Skeletal muscle tissue (tissue), 4 donors: Measurements from ENCODE around the gene DNAJC6. TPM values are rescaled to one million over a fixed set of nuclear protein-coding genes. Genes with fewer than 3 reads are reported as not detected.

ENCODE experiments used
- H3K27ac ChIP-seq: one replicate; pipeline ENCODE4 v1.7.0; 2013; ENCODE audit warnings: mild to moderate bottlenecking, low read depth, low read length, inconsistent platforms
- H3K27me3 ChIP-seq, 3 donors: one replicate each; pipeline ENCODE4 v1.7.0; 2013; ENCODE audit warnings: low read length in 3 of 3; ENCODE audit not compliant: control insufficient read depth in 3 of 3, insufficient read depth in 3 of 3
- H3K36me3 ChIP-seq, 3 donors: one replicate each; pipeline ENCODE4 v1.7.0; 2013; ENCODE audit warnings: low read length in 3 of 3; ENCODE audit not compliant: control insufficient read depth in 3 of 3, insufficient read depth in 3 of 3
- H3K4me1 ChIP-seq, 3 donors: one replicate each; pipeline ENCODE4 v1.7.0; 2013; ENCODE audit warnings: low read length in 3 of 3, mild to moderate bottlenecking in 3 of 3; ENCODE audit not compliant: control insufficient read depth in 3 of 3, insufficient read depth in 3 of 3
- H3K4me3 ChIP-seq, 3 donors: one replicate each; pipeline ENCODE4 v1.7.0; 2013; ENCODE audit warnings: low read length in 3 of 3
- H3K9ac ChIP-seq, 3 donors: one replicate each; pipeline ENCODE4 v1.7.0; 2013; ENCODE audit warnings: low read length in 3 of 3, mild to moderate bottlenecking in 3 of 3, moderate library complexity in 2 of 3, low read depth in 1 of 3
- H3K9me3 ChIP-seq, 3 donors: one replicate each; pipeline ENCODE4 v1.7.0; 2013; ENCODE audit warnings: low read length in 3 of 3; ENCODE audit not compliant: control insufficient read depth in 3 of 3
- total RNA-seq: library from RNA; depleted of rRNA; stranded (reverse); fragments of >200 nt; gene quantifications from one replicate; pipeline ENCODE4 v1.2.3, GENCODE V29; 2014
- donor health status: Osteomylitis.

Gene DNAJC6
- total RNA-seq, 1 donor from 2014 or later: 2.6 TPM

DNA sequence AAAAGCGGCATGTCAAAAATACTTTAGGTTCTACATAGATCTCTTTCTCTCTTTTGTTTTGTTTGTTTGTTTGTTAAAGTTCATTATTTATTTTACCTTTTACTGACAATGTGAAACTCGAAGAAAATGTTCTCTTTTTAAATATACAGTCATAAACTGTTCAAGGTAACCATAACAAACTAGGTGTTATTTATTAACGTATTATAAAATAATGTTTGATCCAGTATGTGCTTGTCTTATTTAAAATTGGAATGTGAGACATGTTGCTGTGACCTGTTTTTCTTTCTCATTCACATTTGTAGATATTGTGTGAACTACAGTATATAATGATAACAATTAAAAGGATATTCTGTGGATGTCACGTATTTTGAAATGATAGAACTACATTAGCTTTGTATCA, 105.2 kb downstream of the DNAJC6 start:
- no peaks in the 10 kb centered on the region for H3K9me3 ChIP-seq
- H3K27me3 ChIP-seq: no peaks in the 10 kb centered on the region
- H3K9ac ChIP-seq: no peak overlapping the region
- H3K4me1 ChIP-seq: peaks cover 0 to 4% (median 0%) of the 10 kb centered on the region in 3 donors
- H3K4me3 ChIP-seq: no peak overlapping the region
- H3K36me3 ChIP-seq: no peaks in the 10 kb centered on the region
- H3K27ac ChIP-seq: no peak overlapping the region

DNA sequence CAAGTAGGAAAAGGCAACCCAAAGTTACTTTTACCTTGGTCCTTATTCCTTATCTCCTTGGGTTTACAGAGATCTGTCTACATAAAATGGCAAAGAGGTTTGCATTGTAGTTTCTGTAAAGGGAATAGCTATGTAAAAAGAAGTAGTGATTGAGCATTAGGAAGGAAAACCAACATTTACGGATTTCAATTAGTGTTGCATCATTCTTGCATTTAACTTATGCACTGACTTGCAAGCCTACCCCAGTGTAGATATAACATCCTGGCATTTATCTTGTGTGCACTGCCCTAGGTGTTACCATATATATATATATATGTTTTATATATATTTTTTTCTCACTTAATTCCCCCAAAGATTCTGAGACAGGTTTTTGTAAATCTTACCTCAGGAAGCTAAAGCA, 107.4 kb downstream of the DNAJC6 start:
- H3K4me3 ChIP-seq: no peak overlapping the region

DNA sequence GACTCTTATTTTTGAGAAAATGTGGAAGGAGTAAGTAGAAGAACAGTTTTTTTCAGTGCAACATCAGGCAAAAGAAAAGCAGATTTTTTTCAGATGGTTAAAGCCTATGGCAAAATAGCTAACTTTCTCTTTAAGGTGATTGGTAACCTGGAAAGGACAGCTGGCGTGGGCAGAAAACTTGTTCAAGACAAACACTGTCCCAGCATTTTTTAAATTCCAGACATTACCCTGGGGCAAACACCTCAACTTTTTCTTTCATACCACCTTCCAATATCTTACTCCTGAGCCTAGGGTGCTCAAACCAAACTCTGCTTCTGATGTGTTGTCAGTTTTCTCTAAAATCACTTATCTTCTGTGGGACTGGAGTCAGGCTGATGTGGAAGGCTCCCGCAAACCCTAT, 108.4 kb downstream of the DNAJC6 start:
- H3K9me3 ChIP-seq: no peaks in the 10 kb centered on the region
- no peak overlapping the region for H3K9ac ChIP-seq
- H3K36me3 ChIP-seq: no peaks in the 10 kb centered on the region
- H3K4me3 ChIP-seq: no peak overlapping the region
- H3K27ac ChIP-seq: no peak overlapping the region
- H3K4me1 ChIP-seq: peaks cover 12 to 20% (median 16%) of the 10 kb centered on the region in 3 donors
- no peaks in the 10 kb centered on the region for H3K27me3 ChIP-seq

More for the DNA sequence above, 107.4 kb downstream of the DNAJC6 start:
- H3K4me1 ChIP-seq: peaks cover 3 to 10% (median 6%) of the 10 kb centered on the region in 3 donors
- H3K36me3 ChIP-seq: no peaks in the 10 kb centered on the region
- no peak overlapping the region for H3K27ac ChIP-seq
- no peak overlapping the region for H3K9ac ChIP-seq
- H3K27me3 ChIP-seq: no peaks in the 10 kb centered on the region
- H3K9me3 ChIP-seq: no peaks in the 10 kb centered on the region

DNA sequence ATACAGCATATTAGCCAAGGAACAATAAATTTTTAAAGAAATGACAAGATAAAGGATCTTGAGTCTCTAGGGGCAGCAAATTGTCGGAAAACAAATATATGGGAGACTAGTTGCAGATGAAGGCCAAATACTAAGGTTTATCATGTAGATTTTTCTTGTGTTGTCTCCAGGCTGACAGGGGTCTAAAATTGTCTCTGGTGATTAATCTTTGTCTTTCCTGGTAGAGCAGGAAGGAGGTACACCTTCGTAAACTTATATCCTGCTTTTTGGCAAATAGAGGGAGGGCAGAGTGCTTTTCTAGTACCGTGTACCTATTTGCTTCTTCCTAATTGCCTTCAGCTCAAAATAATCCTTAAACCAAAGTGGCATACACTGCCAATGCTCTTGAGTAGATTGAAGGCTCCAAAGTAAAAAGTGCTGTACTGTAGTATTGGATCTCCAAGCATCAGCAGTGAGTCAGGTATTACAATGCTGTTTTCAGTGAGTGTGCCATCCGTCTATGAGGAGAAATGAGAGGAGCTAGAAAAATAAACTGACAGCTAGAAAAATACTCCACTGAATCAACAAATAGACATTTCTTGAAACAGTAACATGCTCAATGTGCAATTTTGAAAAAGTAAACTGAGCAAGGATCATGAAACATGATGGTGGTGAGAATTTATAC, 109.3 kb downstream of the DNAJC6 start:
- Histone ChIP-seq H3K9me3 (no peaks in the 10 kb centered on the region), H3K36me3 (no peaks in the 10 kb centered on the region), H3K27ac (no peak overlapping the region), H3K4me3 (no peak overlapping the region), H3K4me1 (peaks cover 17 to 26% (median 23%) of the 10 kb centered on the region in 3 donors), H3K9ac (peak overlapping the region in 1 of 3 donors; percentile 43), H3K27me3 (no peaks in the 10 kb centered on the region)

DNA sequence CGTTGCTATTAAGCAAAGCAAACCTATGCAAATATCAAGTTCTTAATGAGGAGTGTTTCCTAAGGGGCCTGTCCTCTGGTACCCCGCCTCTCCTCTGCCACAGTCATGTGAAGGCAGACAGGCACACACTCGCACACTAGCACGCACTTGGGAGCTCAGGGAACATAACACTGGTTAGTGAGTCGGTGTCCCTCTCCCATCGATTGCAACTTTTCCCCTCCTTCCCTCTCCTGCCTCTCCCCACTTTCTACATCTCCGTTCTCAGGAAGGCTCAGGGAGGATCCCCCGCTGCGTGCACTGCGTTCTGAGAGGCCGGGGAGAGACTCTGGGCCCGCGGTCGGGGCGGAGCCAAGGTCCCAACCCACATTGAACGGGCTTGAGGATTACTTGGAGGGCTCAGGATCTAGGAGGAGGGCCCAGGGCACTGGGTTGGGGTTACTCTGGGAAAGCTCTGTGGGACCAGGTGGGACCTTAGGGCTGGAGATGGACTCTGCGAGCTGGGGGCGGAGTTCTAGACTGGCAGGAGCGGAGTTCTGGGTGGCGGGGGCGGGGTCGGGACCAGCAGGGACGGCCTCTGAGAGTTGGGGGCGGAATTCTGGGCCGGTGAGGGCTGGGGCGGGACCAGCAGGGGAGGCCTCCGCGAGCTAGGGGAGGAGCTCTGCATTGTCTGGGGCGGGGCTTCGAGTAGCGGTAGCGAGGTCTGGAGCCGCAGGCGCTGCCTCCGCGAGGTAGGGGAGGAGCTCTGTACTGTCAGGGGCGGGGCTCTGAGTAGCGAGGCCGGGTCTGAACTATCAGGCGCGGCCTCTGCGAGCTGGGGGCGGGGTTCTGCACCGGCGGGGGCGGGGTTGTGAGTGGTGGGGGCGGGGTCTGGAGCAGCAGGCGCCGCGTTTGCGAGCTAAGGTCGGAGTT, 110.6 kb downstream of the DNAJC6 start:
- H3K27me3 ChIP-seq: no peaks in the 10 kb centered on the region
- H3K9me3 ChIP-seq: no peaks in the 10 kb centered on the region
- H3K4me1 ChIP-seq: peaks cover 22 to 29% (median 23%) of the 10 kb centered on the region in 3 donors
- H3K9ac ChIP-seq: peak overlapping the region; percentile 84 to 89 (median 89)
- H3K4me3 ChIP-seq: peak overlapping the region; percentile 85 to 88 (median 85)
- H3K27ac ChIP-seq: peak overlapping the region; percentile 97
- no peaks in the 10 kb centered on the region for H3K36me3 ChIP-seq

DNA sequence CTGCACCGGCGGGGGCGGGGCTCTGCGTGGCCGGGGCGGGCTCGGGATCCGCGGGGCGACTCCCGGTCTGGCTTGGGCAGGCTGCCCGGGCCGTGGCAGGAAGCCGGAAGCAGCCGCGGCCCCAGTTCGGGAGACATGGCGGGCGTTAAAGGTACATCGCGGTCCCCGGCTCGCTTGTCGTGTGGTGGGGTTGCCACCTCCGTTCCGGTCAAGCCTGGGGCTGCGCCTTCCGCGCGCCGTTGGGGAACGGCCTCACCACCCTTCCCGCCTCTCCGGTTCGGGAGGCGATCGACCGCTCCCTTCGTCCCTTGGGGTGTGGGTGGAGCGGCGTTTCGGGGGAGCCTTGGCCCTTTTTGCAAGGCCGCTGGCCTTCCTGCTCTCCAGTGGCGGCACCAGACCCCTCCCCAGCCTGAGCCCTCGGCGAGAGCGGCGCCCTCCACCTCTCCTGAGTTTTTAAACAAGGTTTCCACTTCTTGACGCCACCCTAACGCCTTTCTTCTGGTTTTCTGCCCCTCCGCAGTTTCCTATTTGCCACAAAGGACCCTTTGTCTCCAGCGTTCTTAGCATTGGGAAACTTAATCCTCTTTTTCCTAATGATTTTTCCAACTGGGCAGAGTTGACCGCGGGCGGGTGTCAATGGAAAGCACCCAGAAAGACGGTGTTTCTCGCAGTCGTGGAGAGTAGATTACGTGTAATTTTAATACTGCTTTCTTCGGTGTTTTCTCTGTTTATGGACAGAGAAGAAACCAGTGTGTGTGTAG, 111.4 kb downstream of the DNAJC6 start, which contains the start of the genes LEPR and LEPROT:
TSS of gene LEPR (plus strand) at position 79 of the 761 bp plus-strand sequence. CDS start 144,898 bp downstream, outside the sequence.
TSS of gene LEPROT (plus strand) at position 79 of the 761 bp plus-strand sequence. CDS start at position 136, 57 bp downstream.
- H3K36me3 ChIP-seq: peaks cover 4% of the 10 kb centered on the region in 3 donors
- no peaks in the 10 kb centered on the region for H3K27me3 ChIP-seq
- peak within 1 kb of the TSS; percentile 97 to 98 (median 98) for H3K9ac ChIP-seq
- no peaks in the 10 kb centered on the region for H3K9me3 ChIP-seq
- peak within 1 kb of the TSS; percentile 97 for H3K27ac ChIP-seq
- peaks cover 22 to 29% (median 23%) of the 10 kb centered on the region in 3 donors for H3K4me1 ChIP-seq
- H3K4me3 ChIP-seq: peak within 1 kb of the TSS; percentile 92 to 98 (median 96)

DNA sequence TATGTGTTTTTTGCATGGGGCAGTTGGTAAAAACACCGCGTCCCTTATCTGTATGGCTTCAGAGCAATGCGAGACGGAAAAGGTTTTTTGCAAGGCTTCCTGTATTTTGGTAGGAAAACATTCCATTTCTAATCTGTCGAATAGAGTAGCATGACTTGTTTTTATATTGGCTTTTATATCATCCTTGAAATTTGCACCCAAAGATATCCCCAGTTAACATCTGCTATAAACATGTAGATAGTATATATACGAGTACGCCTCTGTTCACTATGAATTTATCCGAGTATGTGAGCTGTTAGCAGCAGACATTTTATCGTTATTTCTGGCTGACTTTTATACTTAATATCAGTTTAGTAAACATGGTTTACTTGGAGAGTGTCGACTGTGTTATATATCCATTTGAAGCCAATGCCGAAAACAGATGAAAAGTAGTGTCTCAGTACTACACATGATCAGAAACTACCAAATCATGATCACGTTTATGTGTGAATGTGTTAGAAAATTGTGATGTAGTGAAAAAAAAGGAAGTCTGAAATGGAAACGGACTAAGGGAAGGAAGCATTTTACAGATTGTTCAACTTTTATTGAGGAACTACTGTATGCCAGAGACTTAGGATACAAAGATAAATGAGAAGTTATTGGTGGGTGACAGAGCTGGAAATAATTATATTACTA, 112.1 kb downstream of the DNAJC6 start:
- peaks cover 7 to 12% (median 11%) of the 10 kb centered on the region in 3 donors for H3K36me3 ChIP-seq
- no peaks in the 10 kb centered on the region for H3K27me3 ChIP-seq
- H3K27ac ChIP-seq: peak overlapping the region; percentile 97
- H3K4me3 ChIP-seq: peak overlapping the region; percentile 92 to 98 (median 96)
- peak overlapping the region; percentile 97 to 98 (median 98) for H3K9ac ChIP-seq
- H3K4me1 ChIP-seq: peaks cover 22 to 29% (median 23%) of the 10 kb centered on the region in 3 donors
- H3K9me3 ChIP-seq: no peaks in the 10 kb centered on the region

DNA sequence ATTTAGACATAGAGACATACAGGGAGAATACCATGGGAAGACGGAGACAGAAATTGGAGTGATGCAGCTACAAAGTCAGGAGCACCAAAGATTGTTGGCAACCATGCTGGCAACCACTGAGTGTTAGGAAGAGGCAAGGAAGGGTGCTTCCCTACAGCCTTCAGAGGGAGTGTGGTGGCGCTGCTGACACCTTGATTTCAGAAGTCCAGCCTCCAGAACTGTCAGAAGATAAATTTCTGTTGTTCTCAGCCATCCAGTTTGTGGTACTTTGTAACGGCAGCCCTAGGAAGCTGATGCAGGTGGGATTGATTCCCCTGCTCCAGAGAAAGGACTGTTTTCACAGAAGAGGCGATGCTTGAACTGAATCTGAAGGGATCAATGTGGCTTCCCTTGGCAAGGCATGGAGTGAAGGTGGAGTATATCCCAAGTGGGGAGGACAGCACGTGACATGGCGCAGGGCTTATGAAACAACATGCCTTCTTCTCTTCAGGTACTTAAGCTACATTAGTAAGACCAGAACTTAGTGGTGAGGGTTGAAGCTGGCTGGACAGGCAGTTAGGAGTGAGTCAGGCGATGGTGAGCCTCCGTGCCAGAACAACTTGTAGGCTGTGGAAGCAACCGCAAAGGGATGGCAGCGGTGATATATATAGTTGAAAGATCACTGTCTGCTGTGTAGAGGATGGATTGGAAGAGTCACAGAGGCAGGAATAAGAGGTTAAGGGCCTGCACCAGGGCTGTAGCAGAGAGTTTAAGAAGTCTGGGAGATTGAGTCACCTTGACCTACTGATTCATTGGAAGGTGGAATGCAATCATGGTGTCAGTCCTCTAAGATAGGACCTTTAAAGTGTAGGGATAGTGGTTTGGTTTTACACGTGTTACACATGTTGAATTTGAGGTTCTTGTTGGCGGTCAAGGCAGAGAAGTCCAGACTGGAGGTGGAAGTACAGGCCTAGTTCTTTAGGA, 113.2 kb downstream of the DNAJC6 start:
- H3K36me3 ChIP-seq: peaks cover 10 to 19% (median 12%) of the 10 kb centered on the region in 3 donors
- H3K9ac ChIP-seq: peak overlapping the region in 1 of 3 donors; percentile 97
- H3K4me3 ChIP-seq: peak overlapping the region; percentile 42 to 98 (median 92)
- H3K9me3 ChIP-seq: no peaks in the 10 kb centered on the region
- peaks cover 22 to 29% (median 23%) of the 10 kb centered on the region in 3 donors for H3K4me1 ChIP-seq
- peak overlapping the region; percentile 97 for H3K27ac ChIP-seq
- no peaks in the 10 kb centered on the region for H3K27me3 ChIP-seq
